ENCODE results near the gene ZIC2.

Gene ZIC2

GRCh38 chr13:99974296-99974938, 7.2 kb upstream of the ZIC2 start:
- DNase-seq (ENCODE audit: low read depth in 2 of 2) = no peak

- DNase-seq (ENCODE audit: low read depth in 2 of 2) = no peak
Observed at GRCh38 chr13:99974939-99975561, 6.5 kb upstream of the ZIC2 start.

GRCh38 chr13:99975626-99976025, 6.0 kb upstream of the ZIC2 start:
- DNase-seq (ENCODE audit: low read depth in 2 of 2) = no peak

- DNase-seq (ENCODE audit: low read depth in 2 of 2) = no peak
Observed at GRCh38 chr13:99976575-99976974, 5.0 kb upstream of the ZIC2 start.

- no peak for DNase-seq (ENCODE audit: low read depth in 2 of 2)
Observed at GRCh38 chr13:99977334-99977911, 4.2 kb upstream of the ZIC2 start.

- no peak for DNase-seq (ENCODE audit: low read depth in 2 of 2)
Observed at GRCh38 chr13:99977912-99978798, 3.4 kb upstream of the ZIC2 start.

- DNase-seq (ENCODE audit: low read depth in 2 of 2) = no peak
Observed at GRCh38 chr13:99978799-99979452, 2.7 kb upstream of the ZIC2 start.

- no peak for DNase-seq (ENCODE audit: low read depth in 2 of 2)
Observed at GRCh38 chr13:99979453-99980200, 2.0 kb upstream of the ZIC2 start.

- peak; percentile 43 to 48 for DNase-seq (ENCODE audit: low read depth in 2 of 2)
Observed at GRCh38 chr13:99980201-99980823, 1.3 kb upstream of the ZIC2 start.

GRCh38 chr13:99980824-99981734, 505 bp upstream of the ZIC2 start:
- DNase-seq (ENCODE audit: low read depth in 2 of 2) = no peak

- DNase-seq (ENCODE audit: low read depth in 2 of 2) = no peak
Observed at GRCh38 chr13:99982036-99982730, 599 bp downstream of the ZIC2 start.

- DNase-seq (ENCODE audit: low read depth in 2 of 2) = no peak
Observed at GRCh38 chr13:99982731-99983498, 1.3 kb downstream of the ZIC2 start.

GRCh38 chr13:99983499-99984401, 2.2 kb downstream of the ZIC2 start:
- DNase-seq (ENCODE audit: low read depth in 2 of 2) = no peak

GRCh38 chr13:99984461-99985240, 3.1 kb downstream of the ZIC2 start:
- no peak for DNase-seq (ENCODE audit: low read depth in 2 of 2)

GRCh38 chr13:99985241-99985874, 3.8 kb downstream of the ZIC2 start:
- DNase-seq (ENCODE audit: low read depth in 2 of 2) = no peak
